T47D (cell line): ENCODE results near the gene CUBN.

Source experiments
- DNase-seq, 2 experiments: peaks; one replicate each; pipeline versions ENCODE4 v3.0.0 to v3.0.0-alpha.2; 2011 to 2012; ENCODE audit warnings: low read depth in 1 of 2, low spot score in 1 of 2
- JUND ChIP-seq: IDR thresholded peaks from 2 replicates; pipeline ENCODE4 v1.6.1; 2012; ENCODE audit warnings: low read depth
- in situ Hi-C: cut with HindIII; loops from 2 replicates; pipeline ENCODE4 v1.10.0; 2016; ENCODE audit warnings: low sequenced_read_pairs, low pct_unique_long_range_greater_than_20kb

Gene CUBN

GRCh38 chr10:16943295-16944285, 186.0 kb downstream of the CUBN start:
- DNase-seq = no peak
- in situ Hi-C loops = no loop called here
- TF ChIP-seq JUND = no peak

GRCh38 chr10:16942381-16943078, 187.1 kb downstream of the CUBN start:
- no peak for TF ChIP-seq JUND
- no peak for DNase-seq
- in situ Hi-C loops = no loop called here

GRCh38 chr10:16941870-16942269, 187.7 kb downstream of the CUBN start:
- no peak for TF ChIP-seq JUND
- in situ Hi-C loops = no loop called here
- DNase-seq = no peak

GRCh38 chr10:16941067-16941466, 188.5 kb downstream of the CUBN start:
- DNase-seq = no peak
- TF ChIP-seq JUND = no peak
- in situ Hi-C loops = no loop called here

- in situ Hi-C loops = no loop called here
- DNase-seq = no peak
- TF ChIP-seq JUND = no peak
These were observed 190.7 kb downstream of the CUBN start for GRCh38 chr10:16938952-16939351.

GRCh38 chr10:16934461-16934860, 195.2 kb downstream of the CUBN start:
- DNase-seq = no peak
- no peak for TF ChIP-seq JUND
- in situ Hi-C loops = no loop called here

- TF ChIP-seq JUND = no peak
- DNase-seq = no peak
- in situ Hi-C loops = no loop called here
These were observed 195.8 kb downstream of the CUBN start for GRCh38 chr10:16933783-16934182.

- DNase-seq = no peak
- no peak for TF ChIP-seq JUND
- in situ Hi-C loops = no loop called here
These were observed 197.7 kb downstream of the CUBN start for GRCh38 chr10:16931930-16932329.

- in situ Hi-C loops = no loop called here
- DNase-seq = no peak
- TF ChIP-seq JUND = no peak
These were observed 199.1 kb downstream of the CUBN start for GRCh38 chr10:16930540-16930939.

- in situ Hi-C loops = no loop called here
- TF ChIP-seq JUND = no peak
- no peak for DNase-seq
These were observed 200.5 kb downstream of the CUBN start for GRCh38 chr10:16929069-16929468.

- TF ChIP-seq JUND = no peak
- in situ Hi-C loops = no loop called here
- DNase-seq = no peak
These were observed 202.1 kb downstream of the CUBN start for GRCh38 chr10:16927546-16927945.

GRCh38 chr10:16923726-16924125, 205.9 kb downstream of the CUBN start:
- in situ Hi-C loops = no loop called here
- TF ChIP-seq JUND = no peak
- no peak for DNase-seq

GRCh38 chr10:16923309-16923708, 206.3 kb downstream of the CUBN start:
- in situ Hi-C loops = no loop called here
- no peak for TF ChIP-seq JUND
- no peak for DNase-seq
